ENCODE data around the gene SMC1B. TPM values are rescaled to one million over a fixed set of nuclear protein-coding genes. Genes with fewer than 3 reads are reported as not detected.
"Not testable (repeated sequence)": the region's sequence is repeated elsewhere in the genome, so short reads cannot be mapped to it uniquely, and the experiment has no call there.

The SMC1B gene
- polyA plus RNA-seq, 1 donor from 2014 or later, result not detected

DNA sequence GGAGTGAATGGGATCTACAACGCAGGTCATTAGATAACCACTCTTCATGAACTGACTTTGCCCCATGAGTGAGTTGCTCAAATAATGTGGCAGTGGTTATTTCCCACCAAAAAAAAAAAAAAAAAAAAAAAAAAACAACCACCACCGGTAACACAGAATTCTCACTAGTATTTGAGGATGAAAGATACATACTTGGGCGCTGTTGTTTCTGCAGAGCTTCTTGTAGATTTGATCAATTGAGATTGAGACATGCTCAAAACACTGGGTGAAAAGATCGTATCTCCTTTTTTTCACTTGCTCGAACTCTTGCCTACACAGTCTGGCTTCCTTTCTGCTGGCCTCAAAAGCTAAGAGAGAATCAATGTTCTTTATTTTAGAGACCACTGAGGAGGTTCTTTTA is 59.6 kb downstream of the SMC1B start:
- Histone ChIP-seq H3K4me2 (ENCODE audit: low read length) (no peak overlapping the region), H4K20me1 (ENCODE audit: insufficient read depth) (no peaks in the 10 kb centered on the region), H3K9me2 (ENCODE audit: insufficient read depth, low read length) (no peaks in the 10 kb centered on the region), H3K36me3 (ENCODE audit: insufficient read depth, low read length) (no peaks in the 10 kb centered on the region), H2AFZ (ENCODE audit: low read depth, low read length) (no peak overlapping the region), H3K9me3 (ENCODE audit: low read length) (no peaks in the 10 kb centered on the region), H3K27me3 (ENCODE audit: insufficient read depth, low read depth, low read length) (no peaks in the 10 kb centered on the region), H3F3A (ENCODE audit: insufficient read depth, low read length, poor library complexity, severe bottlenecking) (no peaks in the 10 kb centered on the region), H3K9ac (ENCODE audit: low read length) (no peak overlapping the region), H3K27ac (ENCODE audit: low read length) (no peak overlapping the region), H3K4me3 (ENCODE audit: low read length) (no peak overlapping the region), H3K79me2 (replicated peaks; ENCODE audit: insufficient read depth, low read length) (no peaks in the 10 kb centered on the region)
- no peak for TF ChIP-seq POLR2AphosphoS5 (IDR thresholded peaks at IDR 0.05)
- no peak for TF ChIP-seq TAF1 (IDR thresholded peaks at IDR 0.05; ENCODE audit: low read depth)
- no peak for TF ChIP-seq EP300 (conservative IDR thresholded peaks at IDR 0.05; ENCODE audit: poor library complexity, severe bottlenecking)
- no peak for TF ChIP-seq SMC3 (conservative IDR thresholded peaks at IDR 0.05; ENCODE audit: poor library complexity)
- no peak for TF ChIP-seq REST (IDR thresholded peaks at IDR 0.05; ENCODE audit: borderline replicate concordance)
- no peak for TF ChIP-seq RAD21 (conservative IDR thresholded peaks at IDR 0.05)
- no peak for TF ChIP-seq EZH2 (IDR thresholded peaks at IDR 0.05; ENCODE audit: borderline replicate concordance, insufficient read depth, low read length, poor library complexity, severe bottlenecking)
- no peak for TF ChIP-seq CTCF (IDR thresholded peaks at IDR 0.05; ENCODE audit: poor library complexity, severe bottlenecking)

- H3F3A ChIP-seq (ENCODE audit: insufficient read depth, low read length, poor library complexity, severe bottlenecking); H3K9me2 ChIP-seq (ENCODE audit: insufficient read depth, low read length); H3K9me3 ChIP-seq (ENCODE audit: low read length); H3K4me2 ChIP-seq (ENCODE audit: low read length); H3K27me3 ChIP-seq (ENCODE audit: insufficient read depth, low read depth, low read length); H4K20me1 ChIP-seq (ENCODE audit: insufficient read depth); H2AFZ ChIP-seq (ENCODE audit: low read depth, low read length); H3K27ac ChIP-seq (ENCODE audit: low read length); H3K36me3 ChIP-seq (ENCODE audit: insufficient read depth, low read length); H3K9ac ChIP-seq (ENCODE audit: low read length); H3K4me3 ChIP-seq (ENCODE audit: low read length); H3K79me2 ChIP-seq (replicated peaks; ENCODE audit: insufficient read depth, low read length): not testable (repeated sequence)
Measured at GRCh38 chr22:45352757-45353156, 60.6 kb downstream of the SMC1B start.

DNA sequence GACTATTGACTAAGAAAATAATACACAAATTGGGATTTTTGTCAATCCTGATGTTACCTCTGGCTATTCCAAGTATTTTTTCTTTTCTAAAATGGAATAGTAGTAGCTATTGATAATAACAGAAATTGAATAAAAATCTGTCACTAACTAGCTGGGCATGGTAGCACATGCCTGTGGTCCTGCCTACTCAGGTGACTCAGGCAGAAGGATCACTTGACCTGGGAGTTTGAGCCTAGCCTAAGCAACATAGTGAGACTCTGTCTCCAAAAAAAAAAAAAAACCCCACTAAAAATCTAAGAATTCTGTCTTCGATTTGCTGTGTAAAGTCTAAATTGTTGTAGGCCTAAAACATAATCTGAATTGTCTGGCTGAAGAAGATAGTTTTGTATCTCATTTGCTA is 61.4 kb downstream of the SMC1B start:
- no peak for TF ChIP-seq MXI1 (conservative IDR thresholded peaks at IDR 0.05; ENCODE audit: poor library complexity, severe bottlenecking)

More for the DNA sequence above, 61.4 kb downstream of the SMC1B start:
- H3K9me2 ChIP-seq (ENCODE audit: insufficient read depth, low read length), result no peaks in the 10 kb centered on the region
- H3K27ac ChIP-seq (ENCODE audit: low read length), result no peak overlapping the region
- H3F3A ChIP-seq (ENCODE audit: insufficient read depth, low read length, poor library complexity, severe bottlenecking), result no peaks in the 10 kb centered on the region
- no peaks in the 10 kb centered on the region for H3K9me3 ChIP-seq (ENCODE audit: low read length)
- no peaks in the 10 kb centered on the region for H3K36me3 ChIP-seq (ENCODE audit: insufficient read depth, low read length)
- H3K4me2 ChIP-seq (ENCODE audit: low read length), result no peak overlapping the region
- no peaks in the 10 kb centered on the region for H3K79me2 ChIP-seq (replicated peaks; ENCODE audit: insufficient read depth, low read length)
- H2AFZ ChIP-seq (ENCODE audit: low read depth, low read length), result no peak overlapping the region
- H3K27me3 ChIP-seq (ENCODE audit: insufficient read depth, low read depth, low read length), result no peaks in the 10 kb centered on the region
- H4K20me1 ChIP-seq (ENCODE audit: insufficient read depth), result no peaks in the 10 kb centered on the region
- H3K4me3 ChIP-seq (ENCODE audit: low read length), result no peak overlapping the region
- no peak overlapping the region for H3K9ac ChIP-seq (ENCODE audit: low read length)
